Right kidney (tissue), 1 donor: Measurements from ENCODE around the gene EXOSC9.
A peak's percentile ranks its signal among the peaks of the same experiment; 100 is the strongest.

Source experiments
- DNase-seq: peaks from one replicate; pipeline ENCODE4 v3.0.0-alpha.2; 2016

Gene EXOSC9

DNA sequence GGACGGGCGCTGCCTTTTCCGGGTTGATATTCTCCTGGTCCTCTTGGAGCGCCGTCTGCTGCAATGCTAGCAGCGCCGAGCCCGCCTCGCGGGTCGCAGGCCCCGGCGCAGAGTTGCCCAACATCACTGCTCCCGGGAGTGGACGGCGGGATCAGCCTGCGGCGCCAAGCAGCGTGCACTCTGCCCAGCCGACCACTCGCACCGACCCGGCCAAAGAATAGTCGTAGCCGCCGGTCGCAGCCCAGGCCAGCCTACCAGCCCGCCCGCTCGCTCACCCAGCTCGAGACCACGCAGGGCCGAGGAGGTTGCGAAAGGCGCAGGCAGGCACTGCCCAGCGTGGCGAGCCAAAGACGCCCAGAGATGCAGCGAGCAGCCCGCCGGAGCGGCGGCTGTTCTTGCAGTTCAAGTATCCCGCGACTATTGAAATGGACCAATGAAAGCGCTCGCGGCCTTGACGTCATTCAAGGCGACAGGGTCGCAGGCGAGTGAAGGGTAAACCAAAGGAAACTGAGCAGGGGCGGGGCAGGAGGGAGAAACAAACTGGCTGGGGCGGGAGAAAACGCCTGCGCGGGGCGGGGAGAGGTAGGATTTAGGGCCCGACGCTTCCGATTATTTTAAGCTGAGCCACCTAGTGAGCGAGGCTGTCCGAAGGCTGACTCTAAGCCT, 22.5 kb downstream of the EXOSC9 start, which contains the start of gene CCNA2:
CCNA2 (minus strand) TSS at position 379 of the 666 bp plus-strand sequence; CDS start at position 124, 255 bp downstream.
- peak; percentile 80 for DNase-seq

DNA sequence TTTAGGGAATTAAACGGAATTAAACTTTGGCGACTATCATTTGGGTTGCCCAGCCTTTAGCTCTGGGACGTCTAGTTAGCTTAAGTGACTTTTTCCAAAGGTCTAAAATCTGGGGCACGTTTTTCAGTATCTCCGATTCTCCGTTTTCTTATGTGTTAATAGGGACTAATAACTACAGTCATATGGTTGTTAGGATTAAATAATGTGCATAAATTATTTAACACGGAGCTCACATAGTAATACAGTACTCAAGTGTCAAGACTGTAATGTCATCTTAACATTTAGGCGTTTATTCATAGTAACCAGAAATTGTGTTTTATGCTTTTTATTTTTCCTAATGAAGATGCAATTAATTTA, 23.0 kb downstream of the EXOSC9 start:
- no peak for DNase-seq

DNA sequence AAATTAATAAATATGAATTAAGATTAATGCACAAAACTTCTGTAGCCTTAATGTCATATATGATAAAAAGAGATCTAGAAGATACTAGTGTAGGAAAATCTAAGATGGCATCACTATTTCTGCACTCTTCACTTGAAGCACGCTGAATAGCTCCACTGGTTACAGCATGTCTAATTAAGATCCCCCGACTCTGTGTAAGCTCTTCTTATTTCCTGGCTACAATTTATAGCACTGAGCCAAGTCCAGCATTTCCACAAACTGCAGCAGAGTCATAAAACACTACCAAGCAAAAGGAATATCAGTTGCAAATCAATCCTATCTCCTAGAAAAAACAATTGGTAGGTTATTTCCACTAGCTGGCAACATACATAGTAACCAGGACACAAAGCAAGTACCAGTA, 23.8 kb downstream of the EXOSC9 start:
- no peak for DNase-seq

DNA sequence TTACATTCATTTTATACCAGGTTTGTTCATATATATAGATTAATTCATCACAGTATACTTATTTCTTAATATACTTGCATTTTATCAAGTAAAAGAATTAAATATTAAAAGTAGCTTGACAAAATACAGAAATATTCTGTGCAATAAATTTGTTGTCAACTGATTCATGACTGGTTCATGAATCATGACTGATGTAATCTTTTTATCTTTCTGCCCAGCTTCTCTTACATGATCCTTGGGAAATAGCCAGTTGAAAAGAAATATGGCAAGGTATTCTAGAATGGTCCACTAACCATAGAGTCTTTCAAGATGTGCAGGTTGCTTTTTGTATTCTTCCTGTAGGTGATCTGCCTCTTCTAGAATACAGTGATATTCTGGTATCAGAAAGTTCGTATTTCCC, 26.7 kb downstream of the EXOSC9 start:
- no peak for DNase-seq

DNA sequence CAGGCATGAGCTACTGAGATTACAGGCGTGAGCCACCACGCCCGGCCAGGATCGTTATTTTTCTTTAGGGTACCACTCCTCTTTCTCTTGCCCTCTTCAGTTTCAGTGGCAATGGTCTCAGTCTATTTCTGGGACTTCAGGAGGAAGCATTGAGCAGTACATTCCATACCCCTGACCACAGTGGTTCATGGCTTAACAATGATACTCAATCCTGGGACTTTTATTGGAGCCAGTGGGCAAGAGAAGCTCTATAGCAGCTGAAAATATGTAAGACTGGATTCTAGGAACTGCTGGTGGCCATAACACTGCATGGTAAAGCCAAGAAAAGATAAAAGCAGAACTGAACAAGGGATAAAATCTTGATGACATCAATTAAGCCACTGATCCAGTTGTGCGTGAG, 28.4 kb downstream of the EXOSC9 start:
- DNase-seq, result no peak

DNA sequence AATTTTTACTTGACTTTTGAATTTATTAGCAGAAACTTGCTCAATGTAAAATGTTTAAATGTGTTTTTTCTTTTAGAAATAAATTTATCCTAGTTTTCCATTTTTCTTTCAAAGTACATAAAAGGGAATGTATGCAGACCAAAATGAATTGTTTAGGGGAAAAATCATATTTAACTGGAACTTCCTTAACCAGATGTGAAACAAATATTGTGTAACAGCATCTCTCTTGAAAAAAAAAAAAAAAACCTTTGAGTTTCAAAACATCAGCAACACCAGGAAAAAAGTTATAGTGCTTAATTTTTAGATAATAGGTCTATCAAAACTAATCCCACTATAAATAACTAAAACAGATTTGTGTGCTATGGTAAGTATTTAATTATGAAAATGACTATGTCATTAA, 37.0 kb downstream of the EXOSC9 start:
- DNase-seq, result no peak

DNA sequence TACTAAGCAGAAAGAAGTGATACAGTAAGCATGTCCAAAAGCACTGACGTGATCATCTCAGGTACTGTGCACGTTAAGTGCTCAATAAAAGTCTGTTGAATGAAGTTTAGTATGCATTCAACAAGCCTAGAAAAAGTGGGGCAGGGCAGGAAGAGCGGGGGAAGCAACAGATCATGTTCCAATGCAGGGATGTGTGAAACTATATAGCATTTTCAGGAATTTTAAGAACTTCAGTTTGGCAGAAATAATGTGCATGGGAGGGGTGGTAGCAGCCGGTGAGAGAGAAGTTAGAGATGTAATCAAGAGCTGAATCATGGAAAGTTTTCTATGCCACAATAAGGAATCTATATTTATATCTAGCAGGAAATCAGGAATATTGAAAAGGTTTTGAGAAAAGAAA, 41.7 kb downstream of the EXOSC9 start:
- no peak for DNase-seq

DNA sequence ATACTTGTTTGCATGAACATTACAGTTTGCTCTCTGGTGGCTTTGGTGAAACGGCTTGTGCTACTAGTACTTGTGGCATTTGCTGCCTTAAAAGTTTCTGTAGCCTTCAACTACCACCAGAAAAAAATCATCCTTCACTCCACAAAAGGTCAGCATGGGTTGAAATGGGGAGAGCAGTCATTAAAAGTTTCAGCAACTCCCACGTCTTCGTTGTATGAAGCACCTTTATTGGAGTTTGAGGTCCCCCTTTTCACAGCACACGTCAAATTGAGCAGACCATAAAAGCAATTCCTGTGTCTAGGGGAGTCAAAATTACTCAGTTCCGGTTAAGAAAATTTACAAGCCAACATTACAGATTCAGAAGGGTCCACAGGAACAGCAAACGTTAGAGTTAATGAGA, 45.5 kb downstream of the EXOSC9 start:
- no peak for DNase-seq

DNA sequence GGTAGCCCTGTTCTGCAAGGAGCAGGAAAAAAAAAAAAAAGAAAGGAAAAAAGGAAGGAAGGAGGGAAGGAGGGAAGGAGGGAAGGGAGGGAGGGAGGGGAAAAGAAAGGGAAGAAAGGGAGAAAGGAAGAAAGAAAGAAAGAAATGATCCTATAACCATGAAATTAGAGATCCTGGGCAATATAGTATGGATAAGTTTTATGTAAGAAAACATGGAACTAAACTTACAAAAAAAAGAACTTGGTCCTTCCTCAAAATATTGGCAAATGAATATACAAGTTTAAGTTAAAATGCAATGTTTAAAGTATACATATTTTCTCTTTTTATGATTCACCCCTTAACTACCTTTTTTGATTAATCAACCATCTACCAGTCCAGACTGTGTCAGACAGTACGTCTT, 50.2 kb downstream of the EXOSC9 start:
- no peak for DNase-seq

DNA sequence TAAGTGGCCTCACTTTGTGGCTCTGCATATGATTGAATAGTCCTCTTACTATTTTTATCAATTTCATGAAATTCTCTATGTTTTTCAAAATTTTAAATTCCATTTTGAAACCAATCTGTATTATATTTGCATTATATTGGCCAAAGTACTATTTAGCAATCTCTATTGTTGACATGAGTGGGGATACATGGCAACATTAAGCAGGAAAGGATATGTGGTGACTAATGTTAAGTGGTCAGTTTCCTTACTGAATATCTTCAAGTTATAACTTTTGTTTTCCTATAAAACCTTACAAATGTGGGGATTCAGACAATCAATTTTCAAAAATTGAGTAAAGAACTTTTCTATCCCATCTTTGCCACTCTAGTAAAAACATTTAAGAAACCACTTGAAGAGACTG, 59.0 kb downstream of the EXOSC9 start:
- DNase-seq, result no peak

DNA sequence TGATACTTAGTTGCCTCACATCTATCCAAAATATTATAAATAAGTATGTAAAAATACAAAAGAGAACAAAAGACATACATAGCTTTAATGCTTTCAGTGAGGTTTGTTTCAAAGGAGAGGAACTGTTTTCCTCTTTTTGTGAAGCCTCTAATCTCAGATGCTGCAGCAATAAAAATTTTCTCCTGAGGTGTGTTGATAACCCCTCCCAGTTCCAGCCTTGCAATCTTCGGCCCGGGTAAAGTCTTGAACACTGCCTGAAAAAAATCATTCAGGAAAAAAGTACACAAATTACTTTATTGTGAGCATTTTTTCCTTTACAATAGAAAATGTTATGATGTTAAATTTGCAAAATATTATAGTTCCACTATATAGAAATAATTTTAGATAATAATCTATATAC, 60.3 kb downstream of the EXOSC9 start:
- DNase-seq, result no peak

DNA sequence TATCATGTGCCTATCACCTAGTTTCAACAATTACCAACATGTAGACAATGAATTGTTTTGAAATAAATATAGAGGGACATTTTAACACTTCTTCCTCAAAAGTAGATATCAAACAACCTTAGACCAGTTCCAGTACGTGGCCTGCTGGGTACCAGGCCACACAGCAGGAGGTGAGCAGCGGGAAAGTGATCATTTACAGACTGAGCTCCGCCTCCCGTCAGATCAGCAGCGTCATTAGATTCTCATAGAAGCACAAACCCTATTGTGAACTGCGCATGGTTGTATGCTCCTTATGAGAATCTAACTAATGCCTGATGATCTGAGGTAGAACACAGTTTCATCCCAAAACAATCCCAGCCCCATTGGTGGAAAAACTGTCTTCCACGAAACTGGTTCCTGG, 62.7 kb downstream of the EXOSC9 start:
- DNase-seq, result no peak
